ENCODE data around the gene NCBP3.

NCBP3 gene

GRCh38 chr17:3815925-3816324, 30.1 kb downstream of the NCBP3 start:
- Histone ChIP-seq H3K27ac (ENCODE audit: low read depth, low read length) (no peak overlapping the region), H3K36me3 (ENCODE audit: control insufficient read depth in 1 of 2, insufficient read depth in 2 of 2, low read length in 2 of 2) (peaks cover 43 to 89% of the 10 kb centered on the region in 2 donors), H3K9ac (ENCODE audit: low read depth in 1 of 2, low read length in 2 of 2) (no peak overlapping the region), H3K4me3 (ENCODE audit: low read depth in 1 of 2, low read length in 2 of 2) (no peak overlapping the region), H3K4me1 (ENCODE audit: control insufficient read depth in 1 of 2, insufficient read depth in 2 of 2, low read length in 2 of 2) (no peaks in the 10 kb centered on the region), H3K9me3 (ENCODE audit: control insufficient read depth in 1 of 2, low read length in 2 of 2) (no peaks in the 10 kb centered on the region), H3K27me3 (ENCODE audit: control insufficient read depth in 1 of 2, insufficient read depth in 2 of 2, low read length in 2 of 2) (no peaks in the 10 kb centered on the region)

GRCh38 chr17:3815122-3815521, 30.9 kb downstream of the NCBP3 start:
- Histone ChIP-seq H3K36me3 (ENCODE audit: control insufficient read depth in 1 of 2, insufficient read depth in 2 of 2, low read length in 2 of 2) (peaks cover 43 to 89% of the 10 kb centered on the region in 2 donors), H3K9me3 (ENCODE audit: control insufficient read depth in 1 of 2, low read length in 2 of 2) (no peaks in the 10 kb centered on the region), H3K27ac (ENCODE audit: low read depth, low read length) (no peak overlapping the region), H3K4me3 (ENCODE audit: low read depth in 1 of 2, low read length in 2 of 2) (no peak overlapping the region), H3K27me3 (ENCODE audit: control insufficient read depth in 1 of 2, insufficient read depth in 2 of 2, low read length in 2 of 2) (no peaks in the 10 kb centered on the region), H3K9ac (ENCODE audit: low read depth in 1 of 2, low read length in 2 of 2) (no peak overlapping the region), H3K4me1 (ENCODE audit: control insufficient read depth in 1 of 2, insufficient read depth in 2 of 2, low read length in 2 of 2) (no peaks in the 10 kb centered on the region)

DNA sequence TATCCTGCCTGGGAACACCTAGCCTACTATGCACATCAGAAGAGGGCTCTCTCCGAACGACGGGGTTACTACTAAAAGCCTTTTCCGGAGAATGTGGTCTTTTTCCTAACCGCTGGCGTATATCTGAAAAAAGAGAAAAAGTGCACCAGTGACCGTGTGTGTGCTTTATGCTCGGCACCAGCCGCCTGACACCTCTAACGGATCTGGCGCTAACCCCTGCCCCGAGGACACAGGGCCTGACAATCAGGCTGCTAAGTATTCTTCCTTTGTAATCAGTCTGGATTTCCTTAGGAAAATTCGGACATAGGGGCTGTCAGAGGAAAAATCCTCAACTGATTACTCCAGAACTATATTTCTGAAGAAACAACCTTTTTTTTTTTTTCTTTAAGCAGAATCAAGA, 31.7 kb downstream of the NCBP3 start:
- H3K9ac ChIP-seq (ENCODE audit: low read depth in 1 of 2, low read length in 2 of 2) = no peak overlapping the region
- no peaks in the 10 kb centered on the region for H3K9me3 ChIP-seq (ENCODE audit: control insufficient read depth in 1 of 2, low read length in 2 of 2)
- peaks cover 43 to 87% of the 10 kb centered on the region in 2 donors for H3K36me3 ChIP-seq (ENCODE audit: control insufficient read depth in 1 of 2, insufficient read depth in 2 of 2, low read length in 2 of 2)
- H3K4me3 ChIP-seq (ENCODE audit: low read depth in 1 of 2, low read length in 2 of 2) = no peak overlapping the region
- no peak overlapping the region for H3K27ac ChIP-seq (ENCODE audit: low read depth, low read length)
- H3K4me1 ChIP-seq (ENCODE audit: control insufficient read depth in 1 of 2, insufficient read depth in 2 of 2, low read length in 2 of 2) = no peaks in the 10 kb centered on the region
- no peaks in the 10 kb centered on the region for H3K27me3 ChIP-seq (ENCODE audit: control insufficient read depth in 1 of 2, insufficient read depth in 2 of 2, low read length in 2 of 2)

DNA sequence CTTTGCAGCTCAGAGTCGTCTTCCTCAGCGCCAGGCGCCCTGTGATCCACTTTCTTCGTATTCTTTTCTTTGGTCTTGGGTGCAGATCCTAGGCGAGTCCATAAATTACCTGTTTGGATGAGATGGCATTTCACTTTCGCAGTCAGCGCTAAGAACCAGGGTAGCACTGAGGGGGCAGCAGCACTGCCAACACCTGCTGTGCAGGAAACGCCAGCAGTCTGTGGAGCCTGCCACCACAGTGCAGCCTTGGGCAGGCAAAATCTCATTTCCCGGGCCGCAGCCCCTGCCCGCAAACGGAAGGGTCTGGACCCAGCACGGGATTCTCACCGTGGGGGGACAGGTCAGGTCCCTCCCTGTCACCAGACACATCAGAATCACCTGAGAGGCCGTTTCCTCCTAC, 32.9 kb downstream of the NCBP3 start:
- Histone ChIP-seq H3K27me3 (ENCODE audit: control insufficient read depth in 1 of 2, insufficient read depth in 2 of 2, low read length in 2 of 2) (no peaks in the 10 kb centered on the region), H3K9ac (ENCODE audit: low read depth in 1 of 2, low read length in 2 of 2) (no peak overlapping the region), H3K4me1 (ENCODE audit: control insufficient read depth in 1 of 2, insufficient read depth in 2 of 2, low read length in 2 of 2) (no peaks in the 10 kb centered on the region), H3K9me3 (ENCODE audit: control insufficient read depth in 1 of 2, low read length in 2 of 2) (no peaks in the 10 kb centered on the region), H3K36me3 (ENCODE audit: control insufficient read depth in 1 of 2, insufficient read depth in 2 of 2, low read length in 2 of 2) (peaks cover 34 to 83% of the 10 kb centered on the region in 2 donors), H3K4me3 (ENCODE audit: low read depth in 1 of 2, low read length in 2 of 2) (no peak overlapping the region), H3K27ac (ENCODE audit: low read depth, low read length) (no peak overlapping the region)

DNA sequence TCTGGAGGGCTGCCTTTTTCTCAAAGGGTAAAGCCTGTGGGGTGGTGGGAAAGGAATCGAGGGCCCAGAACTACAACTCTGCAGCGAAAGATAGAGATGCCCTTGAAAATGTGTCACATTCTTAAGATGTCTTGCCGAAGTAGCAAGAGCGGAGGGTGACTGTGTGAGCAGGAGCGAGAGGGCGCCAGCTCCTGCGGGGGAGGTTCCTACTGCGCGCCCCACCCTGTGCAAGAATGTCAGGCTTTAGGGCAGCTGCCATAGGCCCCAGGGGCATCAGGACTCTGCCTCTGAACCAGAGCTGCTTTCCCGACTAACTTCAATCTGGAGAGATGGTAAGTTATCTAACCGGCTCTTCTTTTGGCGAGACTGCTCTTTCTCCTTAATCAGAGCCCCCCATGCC, 33.3 kb downstream of the NCBP3 start:
- H3K9me3 ChIP-seq (ENCODE audit: control insufficient read depth in 1 of 2, low read length in 2 of 2) = no peaks in the 10 kb centered on the region
- no peak overlapping the region for H3K4me3 ChIP-seq (ENCODE audit: low read depth in 1 of 2, low read length in 2 of 2)
- no peaks in the 10 kb centered on the region for H3K4me1 ChIP-seq (ENCODE audit: control insufficient read depth in 1 of 2, insufficient read depth in 2 of 2, low read length in 2 of 2)
- H3K27me3 ChIP-seq (ENCODE audit: control insufficient read depth in 1 of 2, insufficient read depth in 2 of 2, low read length in 2 of 2) = no peaks in the 10 kb centered on the region
- H3K9ac ChIP-seq (ENCODE audit: low read depth in 1 of 2, low read length in 2 of 2) = no peak overlapping the region
- peaks cover 33 to 83% of the 10 kb centered on the region in 2 donors for H3K36me3 ChIP-seq (ENCODE audit: control insufficient read depth in 1 of 2, insufficient read depth in 2 of 2, low read length in 2 of 2)
- H3K27ac ChIP-seq (ENCODE audit: low read depth, low read length) = no peak overlapping the region

GRCh38 chr17:3812284-3812683, 33.8 kb downstream of the NCBP3 start:
- H3K36me3 ChIP-seq (ENCODE audit: control insufficient read depth in 1 of 2, insufficient read depth in 2 of 2, low read length in 2 of 2) = peaks cover 37 to 85% of the 10 kb centered on the region in 2 donors
- no peaks in the 10 kb centered on the region for H3K27me3 ChIP-seq (ENCODE audit: control insufficient read depth in 1 of 2, insufficient read depth in 2 of 2, low read length in 2 of 2)
- H3K9me3 ChIP-seq (ENCODE audit: control insufficient read depth in 1 of 2, low read length in 2 of 2) = no peaks in the 10 kb centered on the region
- H3K4me1 ChIP-seq (ENCODE audit: control insufficient read depth in 1 of 2, insufficient read depth in 2 of 2, low read length in 2 of 2) = no peaks in the 10 kb centered on the region
- H3K27ac ChIP-seq (ENCODE audit: low read depth, low read length) = no peak overlapping the region
- H3K4me3 ChIP-seq (ENCODE audit: low read depth in 1 of 2, low read length in 2 of 2) = no peak overlapping the region
- no peak overlapping the region for H3K9ac ChIP-seq (ENCODE audit: low read depth in 1 of 2, low read length in 2 of 2)

DNA sequence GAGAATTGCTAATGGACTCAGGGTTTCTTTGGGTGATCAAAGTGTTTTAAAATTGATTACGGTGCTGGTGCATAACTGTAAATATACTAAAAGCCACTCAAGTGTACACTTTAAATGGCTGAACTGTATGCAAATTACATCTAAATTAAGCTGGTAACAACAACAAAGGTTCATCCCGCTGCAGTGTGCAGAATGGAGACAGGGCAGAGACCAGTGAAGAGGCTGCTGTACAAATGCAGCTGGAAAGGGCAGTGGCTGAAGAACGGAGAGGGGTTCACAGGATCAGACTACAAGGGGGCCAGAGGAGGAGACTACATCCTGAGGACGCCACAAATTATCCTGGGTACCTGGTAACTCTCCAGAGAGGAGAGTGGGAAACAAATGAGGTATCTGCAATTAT, 36.0 kb downstream of the NCBP3 start:
- no peak overlapping the region for H3K27ac ChIP-seq (ENCODE audit: low read depth, low read length)
- no peak overlapping the region for H3K9ac ChIP-seq (ENCODE audit: low read depth in 1 of 2, low read length in 2 of 2)
- H3K36me3 ChIP-seq (ENCODE audit: control insufficient read depth in 1 of 2, insufficient read depth in 2 of 2, low read length in 2 of 2) = peaks cover 28 to 71% of the 10 kb centered on the region in 2 donors
- no peaks in the 10 kb centered on the region for H3K9me3 ChIP-seq (ENCODE audit: control insufficient read depth in 1 of 2, low read length in 2 of 2)
- no peaks in the 10 kb centered on the region for H3K27me3 ChIP-seq (ENCODE audit: control insufficient read depth in 1 of 2, insufficient read depth in 2 of 2, low read length in 2 of 2)
- no peak overlapping the region for H3K4me3 ChIP-seq (ENCODE audit: low read depth in 1 of 2, low read length in 2 of 2)
- no peaks in the 10 kb centered on the region for H3K4me1 ChIP-seq (ENCODE audit: control insufficient read depth in 1 of 2, insufficient read depth in 2 of 2, low read length in 2 of 2)

DNA sequence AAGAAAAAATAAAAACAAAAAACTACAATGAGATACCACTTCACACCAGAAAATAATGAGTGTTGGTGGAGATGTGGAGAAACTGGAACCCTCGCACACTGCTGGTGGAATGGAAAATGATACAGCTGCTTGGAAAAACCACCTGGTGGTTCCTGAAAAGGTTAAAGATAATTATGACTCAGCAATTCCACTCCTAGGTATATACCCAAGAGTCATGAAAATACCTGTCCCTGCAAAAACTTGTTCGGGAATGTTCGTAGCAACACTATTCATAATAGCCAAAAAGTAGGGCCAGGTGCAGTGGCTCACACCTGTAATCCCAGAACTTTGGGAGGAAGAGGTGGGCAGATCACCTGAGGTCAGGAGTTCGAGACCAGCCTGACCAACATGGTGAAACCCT, 36.9 kb downstream of the NCBP3 start:
- no peaks in the 10 kb centered on the region for H3K9me3 ChIP-seq (ENCODE audit: control insufficient read depth in 1 of 2, low read length in 2 of 2)
- H3K27me3 ChIP-seq (ENCODE audit: control insufficient read depth in 1 of 2, insufficient read depth in 2 of 2, low read length in 2 of 2) = no peaks in the 10 kb centered on the region
- peaks cover 4 to 5% of the 10 kb centered on the region in 2 donors for H3K4me1 ChIP-seq (ENCODE audit: control insufficient read depth in 1 of 2, insufficient read depth in 2 of 2, low read length in 2 of 2)
- no peak overlapping the region for H3K4me3 ChIP-seq (ENCODE audit: low read depth in 1 of 2, low read length in 2 of 2)
- peaks cover 20 to 62% of the 10 kb centered on the region in 2 donors for H3K36me3 ChIP-seq (ENCODE audit: control insufficient read depth in 1 of 2, insufficient read depth in 2 of 2, low read length in 2 of 2)
- no peak overlapping the region for H3K27ac ChIP-seq (ENCODE audit: low read depth, low read length)
- H3K9ac ChIP-seq (ENCODE audit: low read depth in 1 of 2, low read length in 2 of 2) = no peak overlapping the region

DNA sequence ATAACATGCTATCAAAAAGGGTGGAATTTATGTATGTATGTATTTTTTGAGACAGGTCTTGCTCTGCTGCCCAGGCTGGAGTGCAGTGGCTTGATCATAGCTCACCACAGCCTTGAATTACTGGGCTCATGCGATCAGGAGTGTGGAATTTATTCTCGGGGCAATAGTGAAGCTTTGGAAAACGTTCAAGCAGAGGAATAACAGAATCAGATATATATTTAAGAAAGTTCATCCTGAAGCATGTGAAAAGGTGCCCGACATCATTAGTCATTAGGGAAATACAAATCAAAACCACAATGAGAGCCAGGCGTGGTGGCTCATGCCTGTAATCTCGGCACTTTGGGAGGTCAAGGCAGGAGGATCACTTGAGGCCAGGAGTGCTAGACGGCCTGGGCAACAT, 37.3 kb downstream of the NCBP3 start:
- H3K9ac ChIP-seq (ENCODE audit: low read depth in 1 of 2, low read length in 2 of 2) = no peak overlapping the region
- H3K27me3 ChIP-seq (ENCODE audit: control insufficient read depth in 1 of 2, insufficient read depth in 2 of 2, low read length in 2 of 2) = no peaks in the 10 kb centered on the region
- H3K4me1 ChIP-seq (ENCODE audit: control insufficient read depth in 1 of 2, insufficient read depth in 2 of 2, low read length in 2 of 2) = peaks cover 4 to 5% of the 10 kb centered on the region in 2 donors
- H3K27ac ChIP-seq (ENCODE audit: low read depth, low read length) = no peak overlapping the region
- H3K4me3 ChIP-seq (ENCODE audit: low read depth in 1 of 2, low read length in 2 of 2) = no peak overlapping the region
- H3K36me3 ChIP-seq (ENCODE audit: control insufficient read depth in 1 of 2, insufficient read depth in 2 of 2, low read length in 2 of 2) = peaks cover 18 to 59% of the 10 kb centered on the region in 2 donors
- H3K9me3 ChIP-seq (ENCODE audit: control insufficient read depth in 1 of 2, low read length in 2 of 2) = no peaks in the 10 kb centered on the region

GRCh38 chr17:3805581-3805980, 40.5 kb downstream of the NCBP3 start:
- H3K9ac ChIP-seq (ENCODE audit: low read depth in 1 of 2, low read length in 2 of 2) = no peak overlapping the region
- peaks cover 6 to 34% of the 10 kb centered on the region in 2 donors for H3K36me3 ChIP-seq (ENCODE audit: control insufficient read depth in 1 of 2, insufficient read depth in 2 of 2, low read length in 2 of 2)
- no peaks in the 10 kb centered on the region for H3K27me3 ChIP-seq (ENCODE audit: control insufficient read depth in 1 of 2, insufficient read depth in 2 of 2, low read length in 2 of 2)
- H3K4me1 ChIP-seq (ENCODE audit: control insufficient read depth in 1 of 2, insufficient read depth in 2 of 2, low read length in 2 of 2) = peaks cover 4 to 13% of the 10 kb centered on the region in 2 donors
- no peak overlapping the region for H3K27ac ChIP-seq (ENCODE audit: low read depth, low read length)
- no peaks in the 10 kb centered on the region for H3K9me3 ChIP-seq (ENCODE audit: control insufficient read depth in 1 of 2, low read length in 2 of 2)
- H3K4me3 ChIP-seq (ENCODE audit: low read depth in 1 of 2, low read length in 2 of 2) = no peak overlapping the region

- Histone ChIP-seq H3K4me3 (ENCODE audit: low read depth in 1 of 2, low read length in 2 of 2) (no peak overlapping the region), H3K36me3 (ENCODE audit: control insufficient read depth in 1 of 2, insufficient read depth in 2 of 2, low read length in 2 of 2) (peaks cover 6 to 25% of the 10 kb centered on the region in 2 donors), H3K9me3 (ENCODE audit: control insufficient read depth in 1 of 2, low read length in 2 of 2) (no peaks in the 10 kb centered on the region), H3K27ac (ENCODE audit: low read depth, low read length) (no peak overlapping the region), H3K4me1 (ENCODE audit: control insufficient read depth in 1 of 2, insufficient read depth in 2 of 2, low read length in 2 of 2) (peaks cover 4 to 13% of the 10 kb centered on the region in 2 donors), H3K27me3 (ENCODE audit: control insufficient read depth in 1 of 2, insufficient read depth in 2 of 2, low read length in 2 of 2) (no peaks in the 10 kb centered on the region), H3K9ac (ENCODE audit: low read depth in 1 of 2, low read length in 2 of 2) (no peak overlapping the region)
These were observed 41.5 kb downstream of the NCBP3 start for GRCh38 chr17:3804503-3804931.

All from duodenal mucosa (tissue), 2 donors.